ENCODE measurements around the gene CLHC1. TPM values are rescaled to one million over a fixed set of nuclear protein-coding genes. Genes with fewer than 3 reads are reported as not detected.

Gene CLHC1
- total and polyA plus RNA-seq, 10 of the 15 experiments (the other 5 are each of a cell fraction or from before 2014, with no cell fraction given) = 2.6 to 6.8 (median 4.7) TPM

GRCh38 chr2:55139305-55139704, 92.8 kb downstream of the CLHC1 start:
- peaks cover 7% of the 10 kb centered on the region for H3K4me1 ChIP-seq (ENCODE audit: control insufficient read depth, insufficient read depth, low read length)
- BruUV-seq (replicated peaks) = no TSS peak
- ChIA-PET SMC1A (ENCODE audit: uncharacterized antibody, unreplicated experiment) (interaction anchor here (1.6 to 2.1 kb wide), 2 partner anchors 14 to 19 kb away, joined by 4 to 11 read pairs; no protein-coding TSS in a partner anchor), RAD21 (ENCODE audit: unreplicated experiment) (no interaction called here), POLR2A (no interaction called here), CTCF (interaction anchor here (2.1 kb wide), 1 partner anchor 15 kb away, joined by 5 read pairs; no protein-coding TSS in a partner anchor)
- ATAC-seq (no peak), FAIRE-seq (no peak), DNase-seq (ENCODE audit: low read depth, low spot score) (no peak)
- no peak overlapping the region for H3K4me3 ChIP-seq
- no peak overlapping the region for H3K4me2 ChIP-seq (ENCODE audit: control insufficient read depth, insufficient read depth)
- 51% methylated on average over 3 of the region's 3 CpGs for WGBS (ENCODE audit: insufficient coverage, insufficient replicate concordance, low lambda C conversion rate, missing lambda C conversion rate)
- H3K9ac ChIP-seq (ENCODE audit: control insufficient read depth, insufficient read depth, low read length) = no peak overlapping the region
- H3K9me3 ChIP-seq (replicated peaks; ENCODE audit: control insufficient read depth, insufficient read depth, low read length) = no peaks in the 10 kb centered on the region
- no peaks in the 10 kb centered on the region for H3K79me2 ChIP-seq (ENCODE audit: control insufficient read depth, insufficient read depth, low read length)
- intact Hi-C loops (cut with micrococcal nuclease; ENCODE audit: unreplicated experiment) = no loop called here
- no peak overlapping the region for H2AFZ ChIP-seq (ENCODE audit: control insufficient read depth, low read depth, low read length)
- H3K36me3 ChIP-seq (ENCODE audit: control insufficient read depth in 2 of 2, insufficient read depth in 2 of 2, low read length in 1 of 2) = no peaks in the 10 kb centered on the region
- no peaks in the 10 kb centered on the region for H4K20me1 ChIP-seq (ENCODE audit: control insufficient read depth, insufficient read depth)
- no peak for TF ChIP-seq SUPT20H (IDR thresholded peaks at IDR 0.05; ENCODE audit: borderline replicate concordance, control insufficient read depth, low read depth, low read length)
- TF ChIP-seq KDM1A (IDR thresholded peaks at IDR 0.05; ENCODE audit: borderline replicate concordance) = no peak
- TF ChIP-seq NR2C1 (IDR thresholded peaks at IDR 0.05) = no peak
- TF ChIP-seq NR2C2 (IDR thresholded peaks at IDR 0.05; ENCODE audit: borderline replicate concordance, control insufficient read depth, insufficient read length, low read depth) = no peak
- TF ChIP-seq RUNX3 (IDR thresholded peaks at IDR 0.05; ENCODE audit: low read length) = no peak
- TF ChIP-seq CREM (IDR thresholded peaks at IDR 0.05; ENCODE audit: low read depth) = no peak
- in situ Hi-C loops (cut with MboI) = no loop called here
- no peak overlapping the region for H3K27ac ChIP-seq (ENCODE audit: control insufficient read depth, insufficient read depth)
- no peaks in the 10 kb centered on the region for H3K27me3 ChIP-seq (replicated peaks in 1 of 2; ENCODE audit: control insufficient read depth in 2 of 2, insufficient read depth in 2 of 2, low read length in 1 of 2)

- FAIRE-seq = no peak
- no peak for TF ChIP-seq IRF3 (IDR thresholded peaks at IDR 0.05)
- TF ChIP-seq STAT1 (conservative IDR thresholded peaks at IDR 0.05) = no peak
- TF ChIP-seq NKRF (conservative IDR thresholded peaks at IDR 0.05) = no peak
- TF ChIP-seq BHLHE40 (IDR thresholded peaks at IDR 0.05; ENCODE audit: borderline replicate concordance in 1 of 2, low read depth in 2 of 2, low read length in 1 of 2) = no peak
- TF ChIP-seq BCL3 (IDR thresholded peaks at IDR 0.05; ENCODE audit: borderline replicate concordance, insufficient read depth, low read depth, low read length, poor library complexity, severe bottlenecking) = no peak
- no peak for TF ChIP-seq MYB (IDR thresholded peaks at IDR 0.05; ENCODE audit: borderline replicate concordance, low read depth, low read length)
- no peak for TF ChIP-seq RCOR1 (conservative IDR thresholded peaks at IDR 0.05; ENCODE audit: low read depth, low read length)
Observed at GRCh38 chr2:55138882-55139229, 93.2 kb downstream of the CLHC1 start.

More at GRCh38 chr2:55138882-55139229, 93.2 kb downstream of the CLHC1 start:
- WGBS (ENCODE audit: insufficient coverage, insufficient replicate concordance, low lambda C conversion rate, missing lambda C conversion rate) = 81% methylated on average over 5 of the region's 5 CpGs
- H3K36me3 ChIP-seq (ENCODE audit: control insufficient read depth in 2 of 2, insufficient read depth in 2 of 2, low read length in 1 of 2) = no peaks in the 10 kb centered on the region
- RAD21 ChIA-PET (ENCODE audit: unreplicated experiment) = interaction anchor here (1.2 kb wide), 1 partner anchor 24 kb away, joined by 3 read pairs; no protein-coding TSS in a partner anchor
- H3K9me3 ChIP-seq (replicated peaks; ENCODE audit: control insufficient read depth, insufficient read depth, low read length) = no peaks in the 10 kb centered on the region
- in situ Hi-C loops (cut with MboI) (no loop called here), intact Hi-C loops (cut with micrococcal nuclease; ENCODE audit: unreplicated experiment) (no loop called here)
- SMC1A ChIA-PET (ENCODE audit: uncharacterized antibody, unreplicated experiment) = interaction anchor here (1.2 to 2.1 kb wide), 3 partner anchors 12 to 18 kb away, joined by 4 to 11 read pairs (median 6); no protein-coding TSS in a partner anchor
- no peak overlapping the region for H3K9ac ChIP-seq (ENCODE audit: control insufficient read depth, insufficient read depth, low read length)
- DNase-seq (ENCODE audit: low read depth, low spot score) = no peak
- peaks cover 11% of the 10 kb centered on the region for H3K4me1 ChIP-seq (ENCODE audit: control insufficient read depth, insufficient read depth, low read length)
- no peaks in the 10 kb centered on the region for H3K79me2 ChIP-seq (ENCODE audit: control insufficient read depth, insufficient read depth, low read length)
- no peak overlapping the region for H3K4me2 ChIP-seq (ENCODE audit: control insufficient read depth, insufficient read depth)
- no peak for ATAC-seq
- H3K4me3 ChIP-seq = no peak overlapping the region
- BruUV-seq (replicated peaks) = no TSS peak
- H4K20me1 ChIP-seq (ENCODE audit: control insufficient read depth, insufficient read depth) = no peaks in the 10 kb centered on the region
- H2AFZ ChIP-seq (ENCODE audit: control insufficient read depth, low read depth, low read length) = no peak overlapping the region
- H3K27ac ChIP-seq (ENCODE audit: control insufficient read depth, insufficient read depth) = no peak overlapping the region
- POLR2A ChIA-PET = interaction anchor here (1.1 kb wide), 1 partner anchor 12 kb away, joined by 4 read pairs; no protein-coding TSS in a partner anchor
- CTCF ChIA-PET = interaction anchor here (1.1 to 2.1 kb wide), 3 partner anchors 14 to 20 kb away, joined by 3 to 5 read pairs (median 5); no protein-coding TSS in a partner anchor
- H3K27me3 ChIP-seq (replicated peaks in 1 of 2; ENCODE audit: control insufficient read depth in 2 of 2, insufficient read depth in 2 of 2, low read length in 1 of 2) = no peaks in the 10 kb centered on the region
